ENCODE results near the gene GCC2. TPM values are rescaled to one million over a fixed set of nuclear protein-coding genes. Genes with fewer than 3 reads are reported as not detected.
A peak's percentile ranks its signal among the peaks of the same experiment; 100 is the strongest.

GCC2 gene
- total and polyA plus RNA-seq, 9 of the 15 experiments (the other 6 are each of a cell fraction or from before 2014, with no cell fraction given) = 11.4 to 35.7 (median 19.9) TPM

- TF ChIP-seq, protein P1, sequence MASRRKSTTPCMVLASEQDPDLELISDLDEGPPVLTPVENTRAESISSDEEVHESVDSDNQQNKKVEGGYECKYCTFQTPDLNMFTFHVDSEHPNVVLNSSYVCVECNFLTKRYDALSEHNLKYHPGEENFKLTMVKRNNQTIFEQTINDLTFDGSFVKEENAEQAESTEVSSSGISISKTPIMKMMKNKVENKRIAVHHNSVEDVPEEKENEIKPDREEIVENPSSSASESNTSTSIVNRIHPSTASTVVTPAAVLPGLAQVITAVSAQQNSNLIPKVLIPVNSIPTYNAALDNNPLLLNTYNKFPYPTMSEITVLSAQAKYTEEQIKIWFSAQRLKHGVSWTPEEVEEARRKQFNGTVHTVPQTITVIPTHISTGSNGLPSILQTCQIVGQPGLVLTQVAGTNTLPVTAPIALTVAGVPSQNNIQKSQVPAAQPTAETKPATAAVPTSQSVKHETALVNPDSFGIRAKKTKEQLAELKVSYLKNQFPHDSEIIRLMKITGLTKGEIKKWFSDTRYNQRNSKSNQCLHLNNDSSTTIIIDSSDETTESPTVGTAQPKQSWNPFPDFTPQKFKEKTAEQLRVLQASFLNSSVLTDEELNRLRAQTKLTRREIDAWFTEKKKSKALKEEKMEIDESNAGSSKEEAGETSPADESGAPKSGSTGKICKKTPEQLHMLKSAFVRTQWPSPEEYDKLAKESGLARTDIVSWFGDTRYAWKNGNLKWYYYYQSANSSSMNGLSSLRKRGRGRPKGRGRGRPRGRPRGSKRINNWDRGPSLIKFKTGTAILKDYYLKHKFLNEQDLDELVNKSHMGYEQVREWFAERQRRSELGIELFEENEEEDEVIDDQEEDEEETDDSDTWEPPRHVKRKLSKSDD (conservative IDR thresholded peaks at IDR 0.05; ENCODE audit: low read length) = no peak
- TF ChIP-seq ESRRA (IDR thresholded peaks at IDR 0.05; ENCODE audit: borderline replicate concordance, low read depth) (peak; percentile 50; the same call in 1 of the 2 replicates), MECOM (CRISPR knock-in tag; IDR thresholded peaks at IDR 0.05) (no peak), SMAD3 (CRISPR knock-in tag; conservative IDR thresholded peaks at IDR 0.05) (no peak), KLF10 (CRISPR knock-in tag; IDR thresholded peaks at IDR 0.05) (no peak), HMG20B (CRISPR knock-in tag; IDR thresholded peaks at IDR 0.05) (no peak), NR2C2 (CRISPR knock-in tag; IDR thresholded peaks at IDR 0.05) (peak; percentile 99), NR2C2 (tag; IDR thresholded peaks at IDR 0.05) (peak; percentile 100), ZBTB1 (CRISPR knock-in tag; IDR thresholded peaks at IDR 0.05; ENCODE audit: borderline replicate concordance, low read depth) (peak; percentile 45; the same call in 1 of the 2 replicates), ZNF253 (CRISPR knock-in tag; conservative IDR thresholded peaks at IDR 0.05) (no peak), TCF7L2 (IDR thresholded peaks at IDR 0.05; ENCODE audit: low read depth, low read length) (no peak), POLR2B (IDR thresholded peaks at IDR 0.05; ENCODE audit: low read depth, partially characterized antibody) (peak; percentile 77), ZC3H11A (IDR thresholded peaks at IDR 0.05; ENCODE audit: low read depth, low read length) (no peak), ZNF561 (CRISPR knock-in tag; conservative IDR thresholded peaks at IDR 0.05) (no peak), TCFL5 (CRISPR knock-in tag; conservative IDR thresholded peaks at IDR 0.05) (no peak), RBM14 (IDR thresholded peaks at IDR 0.05; ENCODE audit: borderline replicate concordance, insufficient read depth, low read depth, low read length) (no peak), STAG1 (CRISPR knock-in tag; IDR thresholded peaks at IDR 0.05; ENCODE audit: borderline replicate concordance) (no peak), NFIC (IDR thresholded peaks at IDR 0.05) (0 out of 2 replicates have a peak, but pooled peaks have one; percentile 16)
- TF ChIP-seq, protein P2, sequence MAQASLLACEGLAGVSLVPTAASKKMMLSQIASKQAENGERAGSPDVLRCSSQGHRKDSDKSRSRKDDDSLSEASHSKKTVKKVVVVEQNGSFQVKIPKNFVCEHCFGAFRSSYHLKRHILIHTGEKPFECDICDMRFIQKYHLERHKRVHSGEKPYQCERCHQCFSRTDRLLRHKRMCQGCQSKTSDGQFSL (CRISPR knock-in tag; IDR thresholded peaks at IDR 0.05) = peak; percentile 58; the same call in 1 of the 2 replicates
- TF ChIP-seq, protein P2 (tag; IDR thresholded peaks at IDR 0.05) = no peak
- TF ChIP-seq, protein P3, sequence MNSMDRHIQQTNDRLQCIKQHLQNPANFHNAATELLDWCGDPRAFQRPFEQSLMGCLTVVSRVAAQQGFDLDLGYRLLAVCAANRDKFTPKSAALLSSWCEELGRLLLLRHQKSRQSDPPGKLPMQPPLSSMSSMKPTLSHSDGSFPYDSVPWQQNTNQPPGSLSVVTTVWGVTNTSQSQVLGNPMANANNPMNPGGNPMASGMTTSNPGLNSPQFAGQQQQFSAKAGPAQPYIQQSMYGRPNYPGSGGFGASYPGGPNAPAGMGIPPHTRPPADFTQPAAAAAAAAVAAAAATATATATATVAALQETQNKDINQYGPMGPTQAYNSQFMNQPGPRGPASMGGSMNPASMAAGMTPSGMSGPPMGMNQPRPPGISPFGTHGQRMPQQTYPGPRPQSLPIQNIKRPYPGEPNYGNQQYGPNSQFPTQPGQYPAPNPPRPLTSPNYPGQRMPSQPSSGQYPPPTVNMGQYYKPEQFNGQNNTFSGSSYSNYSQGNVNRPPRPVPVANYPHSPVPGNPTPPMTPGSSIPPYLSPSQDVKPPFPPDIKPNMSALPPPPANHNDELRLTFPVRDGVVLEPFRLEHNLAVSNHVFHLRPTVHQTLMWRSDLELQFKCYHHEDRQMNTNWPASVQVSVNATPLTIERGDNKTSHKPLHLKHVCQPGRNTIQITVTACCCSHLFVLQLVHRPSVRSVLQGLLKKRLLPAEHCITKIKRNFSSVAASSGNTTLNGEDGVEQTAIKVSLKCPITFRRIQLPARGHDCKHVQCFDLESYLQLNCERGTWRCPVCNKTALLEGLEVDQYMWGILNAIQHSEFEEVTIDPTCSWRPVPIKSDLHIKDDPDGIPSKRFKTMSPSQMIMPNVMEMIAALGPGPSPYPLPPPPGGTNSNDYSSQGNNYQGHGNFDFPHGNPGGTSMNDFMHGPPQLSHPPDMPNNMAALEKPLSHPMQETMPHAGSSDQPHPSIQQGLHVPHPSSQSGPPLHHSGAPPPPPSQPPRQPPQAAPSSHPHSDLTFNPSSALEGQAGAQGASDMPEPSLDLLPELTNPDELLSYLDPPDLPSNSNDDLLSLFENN (IDR thresholded peaks at IDR 0.05; ENCODE audit: low read depth in 2 of 2, low read length in 2 of 2) = no peak
Observed at GRCh38 chr2:108448678-108449409, at the start of gene GCC2 (continued).
